Measurements from ENCODE around the gene IQSEC2. TPM values are rescaled to one million over a fixed set of nuclear protein-coding genes. Genes with fewer than 3 reads are reported as not detected.
A peak's percentile ranks its signal among the peaks of the same experiment; 100 is the strongest.

Gene IQSEC2
- total RNA-seq, result 7.0 and 8.4 TPM in 2 replicates
- polyA plus RNA-seq, result 3.7 and 4.4 TPM in 2 replicates

DNA sequence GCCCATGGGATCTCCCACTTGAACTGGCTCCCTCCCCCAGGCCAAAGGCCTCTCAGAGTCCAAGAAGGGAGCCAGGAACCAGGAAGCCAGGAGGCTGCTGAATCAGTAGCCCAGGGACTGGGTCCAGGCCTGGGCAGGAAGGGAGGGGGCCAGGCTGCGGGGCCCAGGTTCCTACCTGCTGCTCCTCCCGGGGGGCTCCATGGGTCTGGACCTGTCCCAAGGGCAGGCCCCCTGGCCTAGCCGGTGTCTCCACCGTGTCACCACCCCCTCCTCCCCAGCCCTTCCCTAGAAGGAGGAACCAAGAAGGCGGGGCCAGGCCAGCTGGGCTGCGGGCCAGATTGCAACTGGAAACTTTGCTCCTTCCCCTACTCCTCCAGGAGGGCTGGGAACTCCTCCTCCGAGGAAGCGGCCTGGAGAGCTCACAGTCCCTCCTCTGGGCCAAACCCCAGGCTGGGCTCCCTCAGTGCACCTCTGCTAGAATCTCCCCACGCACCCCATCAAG, at the start of gene IQSEC2:
Gene IQSEC2, minus strand, starts transcription at position 264 of the 502 bp plus-strand sequence.
- no peaks in the 10 kb centered on the region for H3K9me3 ChIP-seq (ENCODE audit: low read depth)
- 35% methylated on average over 9 of the region's 9 CpGs for WGBS (ENCODE audit: low lambda C conversion rate, missing lambda C conversion rate)
- TF ChIP-seq EZH2phosphoT487 (IDR thresholded peaks at IDR 0.05; ENCODE audit: low read depth, severe bottlenecking, unreplicated experiment), result no peak
- no peak for TF ChIP-seq EZH2 (IDR thresholded peaks at IDR 0.05; ENCODE audit: borderline replicate concordance)
- TF ChIP-seq, protein P1, sequence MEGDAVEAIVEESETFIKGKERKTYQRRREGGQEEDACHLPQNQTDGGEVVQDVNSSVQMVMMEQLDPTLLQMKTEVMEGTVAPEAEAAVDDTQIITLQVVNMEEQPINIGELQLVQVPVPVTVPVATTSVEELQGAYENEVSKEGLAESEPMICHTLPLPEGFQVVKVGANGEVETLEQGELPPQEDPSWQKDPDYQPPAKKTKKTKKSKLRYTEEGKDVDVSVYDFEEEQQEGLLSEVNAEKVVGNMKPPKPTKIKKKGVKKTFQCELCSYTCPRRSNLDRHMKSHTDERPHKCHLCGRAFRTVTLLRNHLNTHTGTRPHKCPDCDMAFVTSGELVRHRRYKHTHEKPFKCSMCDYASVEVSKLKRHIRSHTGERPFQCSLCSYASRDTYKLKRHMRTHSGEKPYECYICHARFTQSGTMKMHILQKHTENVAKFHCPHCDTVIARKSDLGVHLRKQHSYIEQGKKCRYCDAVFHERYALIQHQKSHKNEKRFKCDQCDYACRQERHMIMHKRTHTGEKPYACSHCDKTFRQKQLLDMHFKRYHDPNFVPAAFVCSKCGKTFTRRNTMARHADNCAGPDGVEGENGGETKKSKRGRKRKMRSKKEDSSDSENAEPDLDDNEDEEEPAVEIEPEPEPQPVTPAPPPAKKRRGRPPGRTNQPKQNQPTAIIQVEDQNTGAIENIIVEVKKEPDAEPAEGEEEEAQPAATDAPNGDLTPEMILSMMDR (IDR thresholded peaks at IDR 0.05; ENCODE audit: poor library complexity), result no peak
- peaks cover 9% of the 10 kb centered on the region for H3K4me1 ChIP-seq (ENCODE audit: insufficient read depth)
- H3K4me2 ChIP-seq, result peak within 1 kb of the TSS; percentile 73
- peak within 1 kb of the TSS; percentile 70 for H3K27ac ChIP-seq
- DNase-seq (ENCODE audit: low spot score), result peak; percentile 80
- no peaks in the 10 kb centered on the region for H3K36me3 ChIP-seq (replicated peaks; ENCODE audit: insufficient read depth, low read depth)
- no peaks in the 10 kb centered on the region for H3K27me3 ChIP-seq
- no peak within 1 kb of the TSS for H3K4me3 ChIP-seq
- H4K20me1 ChIP-seq (ENCODE audit: insufficient read depth, poor library complexity, severe bottlenecking), result no peaks in the 10 kb centered on the region
- H3K79me2 ChIP-seq, result no peaks in the 10 kb centered on the region
- H2AFZ ChIP-seq, result no peak within 1 kb of the TSS
- H3K9me2 ChIP-seq (replicated peaks; ENCODE audit: insufficient read depth), result no peaks in the 10 kb centered on the region

DNA sequence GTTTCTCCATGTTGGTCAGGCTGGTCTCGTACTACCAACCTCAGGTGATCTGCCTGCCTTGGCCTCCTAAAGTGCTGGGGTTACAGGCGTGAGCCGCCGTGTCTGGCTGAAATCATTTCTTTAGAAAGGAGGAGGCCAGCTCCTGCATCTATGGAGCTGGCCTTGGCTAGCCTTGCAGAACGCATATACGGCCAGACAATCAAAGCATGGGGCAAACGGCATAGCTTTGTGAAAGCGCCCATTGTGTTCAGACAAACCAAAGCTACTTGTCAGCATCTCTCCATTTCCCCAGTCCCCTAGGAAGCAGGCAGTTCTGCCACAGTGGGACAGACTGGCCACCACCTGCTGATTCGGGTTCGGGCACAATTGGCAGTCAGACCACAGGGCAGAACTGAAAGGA, 48.9 kb upstream of the IQSEC2 start:
- no peaks in the 10 kb centered on the region for H3K27me3 ChIP-seq
- H4K20me1 ChIP-seq (ENCODE audit: insufficient read depth, poor library complexity, severe bottlenecking), result no peaks in the 10 kb centered on the region
- no peak overlapping the region for H3K4me2 ChIP-seq
- H3K9me3 ChIP-seq (ENCODE audit: low read depth), result no peaks in the 10 kb centered on the region
- H3K9me2 ChIP-seq (replicated peaks; ENCODE audit: insufficient read depth), result no peaks in the 10 kb centered on the region
- H3K79me2 ChIP-seq, result no peaks in the 10 kb centered on the region
- no peak overlapping the region for H3K27ac ChIP-seq
- DNase-seq (ENCODE audit: low spot score), result no peak
- H3K4me3 ChIP-seq, result no peak overlapping the region
- WGBS (ENCODE audit: low lambda C conversion rate, missing lambda C conversion rate), result 88% methylated on average over 10 of the region's 10 CpGs
- H3K36me3 ChIP-seq (replicated peaks; ENCODE audit: insufficient read depth, low read depth), result no peaks in the 10 kb centered on the region
- no peak overlapping the region for H2AFZ ChIP-seq
- no peaks in the 10 kb centered on the region for H3K4me1 ChIP-seq (ENCODE audit: insufficient read depth)
- TF ChIP-seq, protein P1 (IDR thresholded peaks at IDR 0.05; ENCODE audit: poor library complexity), result no peak
- no peak for TF ChIP-seq EZH2phosphoT487 (IDR thresholded peaks at IDR 0.05; ENCODE audit: low read depth, severe bottlenecking, unreplicated experiment)
- TF ChIP-seq EZH2 (IDR thresholded peaks at IDR 0.05; ENCODE audit: borderline replicate concordance), result no peak

DNA sequence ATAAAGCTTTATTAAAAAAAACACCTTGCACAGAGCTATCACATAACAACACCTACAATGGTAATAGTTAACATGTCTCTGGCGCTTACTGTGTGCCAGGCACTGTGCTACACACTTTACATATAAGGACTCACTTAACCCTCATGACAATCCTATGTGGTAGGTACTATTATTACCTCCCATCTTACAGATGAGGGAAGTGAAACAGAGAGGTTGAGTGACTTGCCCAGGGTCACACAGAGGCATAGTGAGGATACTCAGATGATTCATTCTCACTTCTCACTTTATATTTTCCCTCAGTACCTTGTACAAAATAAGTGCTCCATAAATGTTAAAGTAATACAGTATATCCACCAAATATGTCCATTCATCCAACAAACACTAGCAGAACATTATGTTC, 43.4 kb upstream of the IQSEC2 start:
- WGBS (ENCODE audit: low lambda C conversion rate, missing lambda C conversion rate), result 87% methylated on average over 1 of the region's 1 CpG

More for the DNA sequence above, 43.4 kb upstream of the IQSEC2 start:
- peaks cover 3% of the 10 kb centered on the region for H3K27me3 ChIP-seq
- no peaks in the 10 kb centered on the region for H3K79me2 ChIP-seq
- H2AFZ ChIP-seq, result no peak overlapping the region
- DNase-seq (ENCODE audit: low spot score), result no peak
- H3K36me3 ChIP-seq (replicated peaks; ENCODE audit: insufficient read depth, low read depth), result no peaks in the 10 kb centered on the region
- no peaks in the 10 kb centered on the region for H3K4me1 ChIP-seq (ENCODE audit: insufficient read depth)
- H3K9me3 ChIP-seq (ENCODE audit: low read depth), result no peaks in the 10 kb centered on the region
- H3K9me2 ChIP-seq (replicated peaks; ENCODE audit: insufficient read depth), result no peaks in the 10 kb centered on the region
- no peaks in the 10 kb centered on the region for H4K20me1 ChIP-seq (ENCODE audit: insufficient read depth, poor library complexity, severe bottlenecking)
- H3K4me3 ChIP-seq, result no peak overlapping the region
- H3K4me2 ChIP-seq, result no peak overlapping the region
- H3K27ac ChIP-seq, result no peak overlapping the region
- TF ChIP-seq, protein P1 (IDR thresholded peaks at IDR 0.05; ENCODE audit: poor library complexity), result no peak
- TF ChIP-seq EZH2phosphoT487 (IDR thresholded peaks at IDR 0.05; ENCODE audit: low read depth, severe bottlenecking, unreplicated experiment) (no peak), EZH2 (IDR thresholded peaks at IDR 0.05; ENCODE audit: borderline replicate concordance) (no peak)

All from hepatocyte (in vitro differentiated cells).